ENCODE measurements around the gene PWP2.
"Not testable (repeated sequence)": the region's sequence is repeated elsewhere in the genome, so short reads cannot be mapped to it uniquely, and the experiment has no call there.

- not testable (repeated sequence) for TF ChIP-seq CTCF (IDR thresholded peaks at IDR 0.05 in 2 of 3, conservative IDR thresholded peaks at IDR 0.05 in 1 of 3; ENCODE audit: control insufficient read depth in 2 of 3, extremely low read depth in 1 of 3, insufficient read depth in 1 of 3, low read depth in 3 of 3, low read length in 3 of 3); SIN3A (IDR thresholded peaks at IDR 0.05; ENCODE audit: low read depth, low read length); POLR2A (IDR thresholded peaks at IDR 0.05; ENCODE audit: low read depth, low read length)
Observed at GRCh38 chr21:44140552-44140932, 33.3 kb downstream of the PWP2 start.
